ENCODE measurements around the gene SUPT5H. TPM values are rescaled to one million over a fixed set of nuclear protein-coding genes. Genes with fewer than 3 reads are reported as not detected.

SUPT5H gene
- total RNA-seq = 100 to 1,000 TPM; 179 to 189 TPM

GRCh38 chr19:39445196-39446111 lies at the start of gene SUPT5H:
TSS of gene SUPT5H (plus strand) at chr19:39445582. CDS start at chr19:39445891, 309 bp downstream.
- CTCF ChIA-PET = interaction anchor here (1.0 to 3.3 kb wide), 5 partner anchors 29 to 88 kb away, joined by 4 to 14 read pairs (median 6); partner anchors contain the start of gene EID2B
- POLR2A ChIA-PET = interaction anchor here (0.6 to 5.6 kb wide), 4 partner anchors 12 to 220 kb away, joined by 4 to 110 read pairs (median 6); partner anchors contain the start of genes RPS16 and ZFP36

DNA sequence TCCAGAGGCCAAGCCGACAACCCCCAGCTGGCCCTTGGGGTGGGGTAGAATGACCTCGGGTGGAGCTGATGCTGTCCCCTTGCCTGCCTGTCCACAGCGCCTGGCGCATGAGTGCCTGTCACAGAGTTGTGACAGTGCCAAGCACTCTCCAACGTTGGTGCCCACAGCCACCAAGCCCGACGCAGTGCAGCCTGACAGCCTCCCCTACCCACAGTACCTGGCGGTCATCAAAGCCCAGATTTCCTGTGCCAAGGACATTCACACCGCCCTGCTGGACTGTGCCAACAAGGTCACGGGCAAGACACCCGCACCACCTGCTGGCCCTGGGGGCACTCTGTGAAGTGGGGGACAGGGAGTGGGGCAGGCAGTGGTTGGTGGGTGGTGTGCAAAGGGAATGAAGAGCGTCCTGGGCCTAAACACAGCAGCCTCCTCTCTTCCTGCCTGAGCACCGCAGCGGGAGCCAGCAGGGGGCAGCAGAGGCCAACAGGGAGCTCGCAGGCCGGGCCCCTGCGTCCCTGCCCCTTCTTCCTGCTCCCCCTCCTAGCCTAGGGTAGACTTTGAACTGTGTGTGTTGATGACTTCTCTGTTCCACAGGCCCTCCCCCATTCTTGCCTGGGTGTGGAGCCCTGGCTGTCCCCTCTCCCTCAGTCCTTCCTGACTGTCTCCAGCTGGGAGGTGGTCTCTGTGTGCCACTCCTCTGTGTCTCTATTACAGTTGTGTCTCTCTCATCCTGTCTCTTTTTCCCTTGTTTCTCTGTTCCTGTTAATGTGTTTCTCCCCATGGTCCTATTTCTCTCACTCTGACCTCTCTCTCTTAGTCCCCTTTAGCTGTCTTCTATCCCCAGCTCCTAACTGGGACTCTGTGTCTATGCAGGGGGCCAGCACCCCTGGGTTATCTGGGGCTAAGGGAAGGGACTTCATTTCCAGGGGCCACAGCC lies 47.8 kb upstream of the SUPT5H start:
- POLR2A ChIA-PET = interaction anchor here (0.5 to 2.3 kb wide), 8 partner anchors 10 to 533 kb away, joined by 3 to 20 read pairs (median 6); partner anchors contain the start of genes PLEKHG2, RPS16 and ZFP36

DNA sequence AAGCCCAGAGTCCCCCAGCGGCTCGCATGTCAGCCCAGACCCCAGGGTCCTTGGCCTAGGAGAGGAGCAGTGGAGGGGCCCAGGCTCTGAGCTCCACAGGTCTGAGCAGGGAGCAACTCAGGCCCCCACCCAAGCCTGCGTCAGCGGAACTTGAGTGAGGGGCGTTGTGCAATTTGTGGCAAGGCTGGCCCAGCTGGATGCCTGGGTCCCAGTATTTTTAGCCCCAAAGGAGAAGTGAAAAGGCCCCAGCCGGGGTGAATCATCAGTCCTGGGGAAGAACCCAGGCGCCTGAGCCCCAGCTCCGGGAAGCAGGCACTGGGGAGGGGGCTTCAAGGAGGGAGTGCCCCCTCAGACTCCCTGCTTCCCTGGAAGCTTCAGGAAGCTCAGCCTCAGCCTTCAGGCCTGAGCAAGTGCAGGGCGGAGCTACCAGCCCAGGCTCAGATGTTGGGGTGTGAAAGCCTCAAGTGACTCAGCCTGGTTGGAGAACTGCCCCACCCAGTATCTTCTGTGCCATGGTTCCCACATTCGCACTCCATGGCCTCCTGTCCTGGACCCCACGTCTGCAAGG lies 47.0 kb upstream of the SUPT5H start:
- CTCF ChIA-PET = interaction anchor here (0.6 to 4.0 kb wide), 15 partner anchors 10 to 134 kb away, joined by 3 to 72 read pairs (median 5); partner anchors contain the start of genes EID2B, GMFG, PLEKHG2 and RPS16
- POLR2A ChIA-PET = interaction anchor here (0.6 to 2.3 kb wide), 7 partner anchors 9 to 534 kb away, joined by 3 to 20 read pairs (median 6); partner anchors contain the start of genes PLEKHG2, RPS16 and ZFP36

More for the DNA sequence above, 47.8 kb upstream of the SUPT5H start:
- CTCF ChIA-PET = interaction anchor here (0.8 to 4.0 kb wide), 16 partner anchors 10 to 135 kb away, joined by 3 to 72 read pairs (median 5); partner anchors contain the start of genes EID2B, GMFG, PLEKHG2 and RPS16

DNA sequence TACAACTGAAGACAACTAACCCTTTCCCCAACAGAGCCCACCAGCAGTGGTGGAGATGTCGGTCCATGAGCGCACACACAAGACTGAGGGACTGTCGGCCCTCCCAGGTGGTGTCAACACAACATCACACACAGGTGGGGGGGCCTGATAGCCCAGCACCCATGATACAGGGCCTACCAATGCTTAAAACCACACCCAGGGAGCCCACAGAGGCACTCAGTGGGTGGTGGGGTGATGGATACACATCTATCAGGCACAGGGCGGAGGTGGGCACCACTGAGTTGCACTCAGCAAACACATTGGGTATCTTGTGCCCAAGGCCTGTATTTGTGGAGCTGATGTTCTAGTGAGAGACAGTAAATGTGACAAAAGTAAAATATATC lies 45.7 kb upstream of the SUPT5H start:
- CTCF ChIA-PET = interaction anchor here (0.7 to 3.2 kb wide), 4 partner anchors 8 to 49 kb away, joined by 3 to 56 read pairs (median 22); partner anchors contain the start of genes MED29, PLEKHG2 and ZFP36
- POLR2A ChIA-PET = interaction anchor here (0.8 to 2.3 kb wide), 3 partner anchors 8 to 12 kb away, joined by 5 to 13 read pairs (median 5); partner anchors contain the start of genes MED29, PAF1 and PLEKHG2

GRCh38 chr19:39400061-39400460 lies 45.3 kb upstream of the SUPT5H start:
- CTCF ChIA-PET = interaction anchor here (0.7 to 3.0 kb wide), 3 partner anchors 9 to 50 kb away, joined by 3 to 40 read pairs (median 3); partner anchors contain the start of genes MED29 and PLEKHG2

GRCh38 chr19:39401070-39401548 lies 44.3 kb upstream of the SUPT5H start:
- CTCF ChIA-PET = interaction anchor here (0.6 to 3.0 kb wide), 9 partner anchors 10 to 275 kb away, joined by 3 to 40 read pairs (median 4); partner anchors contain the start of genes MED29, PAF1, PLEKHG2 and RPS16
- POLR2A ChIA-PET = interaction anchor here (0.7 to 4.6 kb wide), 7 partner anchors 8 to 131 kb away, joined by 3 to 38 read pairs (median 5); partner anchors contain the start of genes EID2B, MED29, PAF1 and PLEKHG2

More at GRCh38 chr19:39400061-39400460, 45.3 kb upstream of the SUPT5H start:
- POLR2A ChIA-PET = interaction anchor here (0.8 to 1.3 kb wide), 2 partner anchors 8 to 9 kb away, joined by 5 read pairs; partner anchors contain the start of genes MED29 and PAF1

DNA sequence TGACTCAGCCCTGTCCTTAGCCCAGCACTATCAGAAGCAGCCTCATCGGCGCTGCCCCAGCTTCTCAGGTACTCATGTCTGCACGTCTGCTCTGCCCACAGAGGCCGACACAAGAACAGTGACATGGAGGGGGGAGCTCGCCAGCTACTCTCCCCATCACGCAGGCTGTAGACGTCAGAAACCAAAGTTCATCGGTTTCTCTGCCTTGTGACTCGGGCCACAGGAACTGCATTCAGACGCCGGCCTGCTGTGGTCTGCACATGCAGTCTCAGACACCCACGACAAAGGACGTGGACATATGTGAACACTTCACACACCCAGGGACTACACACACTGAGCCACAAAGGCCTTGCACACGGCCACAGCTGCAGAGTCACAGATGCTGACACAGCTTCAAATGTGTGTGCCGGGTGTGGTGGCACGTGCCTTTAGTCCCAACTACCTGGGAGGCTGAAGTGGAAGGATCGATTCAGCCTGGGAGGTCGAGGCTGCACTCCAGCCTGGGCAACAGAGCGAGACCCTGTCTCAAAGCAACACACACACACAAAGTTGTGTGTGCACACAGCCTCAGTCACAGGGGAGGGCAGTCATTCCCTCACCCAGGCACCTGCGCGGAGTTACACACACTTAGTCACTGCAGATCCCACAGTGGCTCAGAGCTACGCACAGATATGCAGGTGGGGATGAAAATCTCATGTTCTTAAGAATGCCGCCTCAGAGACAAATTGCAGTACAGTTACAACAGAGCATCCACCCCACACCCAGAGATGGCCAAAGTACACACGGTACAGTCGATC lies 43.6 kb upstream of the SUPT5H start:
- ChIA-PET POLR2A (interaction anchor here (0.7 to 4.6 kb wide), 7 partner anchors 8 to 131 kb away, joined by 3 to 38 read pairs (median 5); partner anchors contain the start of genes EID2B, MED29, PAF1 and PLEKHG2), CTCF (interaction anchor here (0.5 to 3.0 kb wide), 10 partner anchors 10 to 281 kb away, joined by 3 to 40 read pairs (median 4); partner anchors contain the start of genes MED29, PAF1, PLEKHG2 and RPS16)

DNA sequence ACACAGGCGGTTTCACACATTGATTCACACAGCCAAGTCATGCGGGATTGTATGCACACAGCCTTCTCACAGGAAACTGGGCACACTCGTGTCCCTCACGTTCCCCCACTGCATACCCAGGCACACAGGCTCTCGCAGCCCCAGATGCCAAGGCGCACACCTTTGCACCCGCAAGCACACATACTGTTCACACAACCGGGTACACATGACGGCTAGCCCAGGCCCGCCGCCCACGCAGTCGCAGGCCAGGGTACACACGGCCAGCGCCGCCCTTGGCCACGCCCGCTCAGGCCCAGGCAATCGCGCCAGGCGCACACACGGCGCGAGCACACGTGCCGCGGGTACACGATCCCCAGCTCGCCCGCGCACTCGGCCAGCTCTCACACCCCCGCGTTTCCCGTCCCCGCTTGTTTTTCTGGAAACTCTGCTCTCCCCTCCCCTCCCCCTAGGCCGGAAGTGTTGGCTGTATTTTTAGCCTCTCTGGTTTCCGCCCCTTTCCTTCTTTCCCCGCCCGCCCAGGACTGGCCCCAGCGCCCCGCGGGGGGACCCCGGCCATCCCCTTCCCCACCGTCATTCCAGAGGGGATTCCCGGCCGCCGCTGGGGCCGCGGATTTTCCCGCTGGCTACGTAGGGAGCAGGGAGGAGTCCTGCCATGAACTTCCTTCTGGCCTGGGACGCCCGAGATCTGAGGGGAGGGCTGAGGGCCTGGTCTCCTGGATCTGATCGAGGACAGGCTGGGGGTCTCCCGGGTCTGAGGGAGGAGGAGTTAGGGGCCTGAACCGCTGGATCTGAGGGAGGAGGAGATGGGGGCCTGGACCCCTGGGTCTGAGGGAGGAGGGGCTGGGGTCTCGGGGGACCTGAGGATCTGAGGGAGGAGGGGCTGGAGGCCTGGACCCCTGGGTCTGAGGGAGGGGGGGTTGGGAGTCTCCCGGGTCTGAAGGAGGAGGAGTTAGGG lies 42.8 kb upstream of the SUPT5H start:
- ChIA-PET POLR2A (interaction anchor here (1.3 to 4.6 kb wide), 3 partner anchors 11 to 33 kb away, joined by 4 to 38 read pairs (median 19); partner anchors contain the start of genes MED29, PAF1 and RPS16), CTCF (interaction anchor here (1.0 to 3.0 kb wide), 5 partner anchors 9 to 33 kb away, joined by 3 to 40 read pairs (median 8); partner anchors contain the start of genes MED29, PAF1, PLEKHG2 and RPS16)

DNA sequence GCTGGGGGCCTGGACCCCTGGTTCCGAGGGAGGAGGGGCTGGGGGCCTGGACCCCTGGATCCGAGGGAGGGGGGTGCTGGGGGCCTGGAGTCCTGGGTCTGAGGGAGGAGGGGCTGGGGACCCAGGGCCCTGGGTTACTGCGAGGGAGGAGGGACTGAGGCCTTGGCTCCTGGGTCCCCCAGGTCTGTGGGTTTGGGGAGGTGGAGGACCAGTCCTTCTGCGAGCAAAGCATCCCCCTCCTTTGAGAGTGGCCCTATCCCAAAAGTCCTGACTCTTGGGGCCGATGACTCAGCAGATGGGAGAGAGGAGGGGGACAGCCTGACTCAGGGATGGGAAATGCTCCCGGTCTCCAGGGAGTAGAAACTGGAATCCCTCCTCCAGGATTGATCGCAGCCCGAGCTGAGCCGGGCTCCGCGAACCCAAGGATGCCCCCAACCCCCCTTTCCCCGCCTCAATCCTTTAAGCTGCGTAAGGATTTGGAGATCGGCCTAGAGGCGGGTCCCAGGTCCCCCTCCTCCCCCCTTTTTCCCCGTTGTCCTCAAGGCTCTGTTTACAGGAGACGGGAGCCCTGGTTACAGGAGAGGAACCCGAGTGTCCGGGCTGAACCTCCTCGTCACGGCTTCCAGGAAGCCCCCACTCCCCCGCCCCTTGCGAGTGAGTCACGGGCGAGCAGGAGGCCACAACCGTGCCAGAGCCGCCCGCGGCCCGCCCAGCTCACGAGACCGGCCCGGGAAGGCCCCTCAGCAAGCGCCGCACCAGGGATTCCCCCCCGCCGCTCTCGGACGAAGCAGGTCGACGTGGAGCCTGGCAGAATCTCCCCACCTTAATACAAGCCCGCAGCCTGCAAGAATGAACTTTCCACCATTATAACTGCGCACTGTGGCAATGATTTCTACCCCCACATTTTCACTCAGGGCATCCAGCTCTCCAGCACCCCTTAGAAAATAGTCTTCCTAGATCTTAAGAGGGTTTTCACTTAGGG lies 41.8 kb upstream of the SUPT5H start:
- CTCF ChIA-PET = interaction anchor here (0.6 to 1.5 kb wide), 3 partner anchors 8 to 37 kb away, joined by 3 to 14 read pairs (median 4); partner anchors contain the start of genes MED29 and PLEKHG2

DNA sequence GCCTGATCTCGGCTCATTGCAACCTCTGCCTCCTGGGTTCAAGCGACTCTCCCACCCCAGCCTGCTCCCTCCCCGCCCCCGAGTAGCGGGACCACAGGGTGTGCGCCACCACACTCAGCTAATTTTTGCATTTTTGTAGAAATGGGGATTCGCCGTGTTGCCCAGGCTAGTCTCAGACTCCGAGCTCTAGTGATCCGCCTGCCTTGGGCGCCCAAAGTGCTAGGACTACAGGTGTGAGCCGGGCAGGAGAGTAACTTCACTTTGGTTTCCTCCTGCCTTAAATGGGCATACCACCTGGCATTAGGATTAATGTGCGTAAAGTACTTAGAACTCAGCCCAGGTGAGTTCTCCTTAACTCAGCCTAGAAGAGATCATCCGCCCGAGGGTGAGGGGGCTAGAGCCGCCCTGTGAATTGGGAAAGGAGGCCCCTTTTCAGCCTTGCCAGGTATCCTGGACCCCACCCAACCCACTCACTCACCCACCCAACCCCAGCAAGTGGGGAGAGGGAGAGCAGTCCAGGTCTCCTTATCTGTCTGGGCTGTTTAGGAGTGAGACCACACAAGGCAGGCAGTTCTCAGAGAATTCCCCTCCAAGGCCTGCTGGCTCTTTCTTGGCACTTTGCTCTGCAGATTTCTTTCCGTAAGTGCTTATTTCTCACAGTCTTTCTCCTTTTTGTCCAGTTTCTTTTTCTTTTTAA lies 40.0 kb upstream of the SUPT5H start:
- CTCF ChIA-PET = no interaction called here
- POLR2A ChIA-PET = interaction anchor here (0.6 to 4.6 kb wide), 3 partner anchors 11 to 30 kb away, joined by 5 to 38 read pairs (median 20); partner anchors contain the start of gene RPS16

More for the DNA sequence above, 41.8 kb upstream of the SUPT5H start:
- POLR2A ChIA-PET = interaction anchor here (1.3 to 4.6 kb wide), 2 partner anchors 13 to 32 kb away, joined by 4 to 38 read pairs; partner anchors contain the start of genes MED29, PAF1 and RPS16

- CTCF ChIA-PET = interaction anchor here (0.6 to 4.1 kb wide), 2 partner anchors 8 to 76 kb away, joined by 3 to 56 read pairs; no protein-coding TSS in a partner anchor
- POLR2A ChIA-PET = interaction anchor here (0.5 to 3.3 kb wide), 7 partner anchors 8 to 127 kb away, joined by 3 to 20 read pairs (median 5); partner anchors contain the start of genes EID2B and RPS16
Observed at GRCh38 chr19:39405958-39406655, 39.3 kb upstream of the SUPT5H start.

- CTCF ChIA-PET = interaction anchor here (0.6 to 4.1 kb wide), 3 partner anchors 9 to 77 kb away, joined by 3 to 56 read pairs (median 3); partner anchors contain the start of gene GMFG
- POLR2A ChIA-PET = interaction anchor here (0.5 to 3.3 kb wide), 8 partner anchors 8 to 126 kb away, joined by 3 to 20 read pairs (median 4); partner anchors contain the start of genes EID2B and RPS16
Observed at GRCh38 chr19:39406656-39407409, 38.5 kb upstream of the SUPT5H start, which contains the start of gene ZFP36. TSS of gene ZFP36 (plus strand) at chr19:39406847. CDS start at chr19:39406905, 58 bp downstream.

Data from activated CD8-positive, alpha-beta memory T cell treated with anti-CD3 and anti-CD28 coated beads for 36 hours (primary cell).